ENCODE results near the gene XRCC1. TPM values are rescaled to one million over a fixed set of nuclear protein-coding genes. Genes with fewer than 3 reads are reported as not detected.

XRCC1 gene
- total RNA-seq, 6 experiments from 2014 or later = 16.2 to 29.8 (median 27.1) TPM

- TF ChIP-seq CTCF (IDR thresholded peaks at IDR 0.05) = peak; percentile 90
- Mint-ChIP-seq H3K9me3 (no peaks in the 10 kb centered on the region), H3K4me1 (ENCODE audit: low read depth) (peaks cover 26% of the 10 kb centered on the region), H3K36me3 (ENCODE audit: low read depth) (peaks cover 22% of the 10 kb centered on the region), H3K27ac (peak overlapping the region; percentile 99), H3K4me3 (peak overlapping the region; percentile 94), H3K27me3 (ENCODE audit: insufficient read depth) (peaks cover 5% of the 10 kb centered on the region)
- DNase-seq = peak; percentile 41
Observed at GRCh38 chr19:43594710-43595604, 19.6 kb upstream of the XRCC1 start.

- Mint-ChIP-seq H3K27me3 (ENCODE audit: insufficient read depth) (peaks cover 5% of the 10 kb centered on the region), H3K9me3 (no peaks in the 10 kb centered on the region), H3K4me1 (ENCODE audit: low read depth) (peaks cover 26% of the 10 kb centered on the region), H3K36me3 (ENCODE audit: low read depth) (peaks cover 23% of the 10 kb centered on the region), H3K4me3 (peak overlapping the region; percentile 94), H3K27ac (peak overlapping the region; percentile 62)
- DNase-seq = no peak
- no peak for TF ChIP-seq CTCF (IDR thresholded peaks at IDR 0.05)
Observed at GRCh38 chr19:43594081-43594697, 18.9 kb upstream of the XRCC1 start.

- no peaks in the 10 kb centered on the region for H3K9me3 Mint-ChIP-seq
- no peak overlapping the region for H3K4me3 Mint-ChIP-seq
- peaks cover 28% of the 10 kb centered on the region for H3K36me3 Mint-ChIP-seq (ENCODE audit: low read depth)
- DNase-seq = no peak
- H3K4me1 Mint-ChIP-seq (ENCODE audit: low read depth) = peaks cover 19% of the 10 kb centered on the region
- H3K27me3 Mint-ChIP-seq (ENCODE audit: insufficient read depth) = peaks cover 5% of the 10 kb centered on the region
- no peak overlapping the region for H3K27ac Mint-ChIP-seq
- no peak for TF ChIP-seq CTCF (IDR thresholded peaks at IDR 0.05)
Observed at GRCh38 chr19:43592800-43593350, 17.5 kb upstream of the XRCC1 start.

- no peak overlapping the region for H3K4me3 Mint-ChIP-seq
- H3K36me3 Mint-ChIP-seq (ENCODE audit: low read depth) = peaks cover 28% of the 10 kb centered on the region
- no peak for TF ChIP-seq CTCF (IDR thresholded peaks at IDR 0.05)
- H3K27me3 Mint-ChIP-seq (ENCODE audit: insufficient read depth) = peaks cover 5% of the 10 kb centered on the region
- H3K4me1 Mint-ChIP-seq (ENCODE audit: low read depth) = peaks cover 12% of the 10 kb centered on the region
- no peak overlapping the region for H3K27ac Mint-ChIP-seq
- DNase-seq = no peak
- H3K9me3 Mint-ChIP-seq = no peaks in the 10 kb centered on the region
Observed at GRCh38 chr19:43591904-43592772, 16.8 kb upstream of the XRCC1 start.

GRCh38 chr19:43589678-43590077 is 14.4 kb upstream of the XRCC1 start:
- Mint-ChIP-seq H3K27me3 (ENCODE audit: insufficient read depth) (peaks cover 2% of the 10 kb centered on the region), H3K4me3 (no peak overlapping the region), H3K9me3 (no peaks in the 10 kb centered on the region), H3K27ac (no peak overlapping the region), H3K36me3 (ENCODE audit: low read depth) (peaks cover 38% of the 10 kb centered on the region), H3K4me1 (ENCODE audit: low read depth) (peaks cover 11% of the 10 kb centered on the region)
- no peak for TF ChIP-seq CTCF (IDR thresholded peaks at IDR 0.05)
- DNase-seq = no peak
